Stimulated activated CD4-positive, alpha-beta T cell treated with anti-CD3 and anti-CD28 coated beads, Interleukin-4, amount 100 ng/mL, for 24 hours (primary cell): ENCODE data around the gene NINJ2.
"Not testable (repeated sequence)": the region's sequence is repeated elsewhere in the genome, so short reads cannot be mapped to it uniquely, and the experiment has no call there.

Experiments
- DNase-seq: peaks from one replicate; pipeline ENCODE4 v3.0.0-alpha.2; 2020

The NINJ2 gene

DNA sequence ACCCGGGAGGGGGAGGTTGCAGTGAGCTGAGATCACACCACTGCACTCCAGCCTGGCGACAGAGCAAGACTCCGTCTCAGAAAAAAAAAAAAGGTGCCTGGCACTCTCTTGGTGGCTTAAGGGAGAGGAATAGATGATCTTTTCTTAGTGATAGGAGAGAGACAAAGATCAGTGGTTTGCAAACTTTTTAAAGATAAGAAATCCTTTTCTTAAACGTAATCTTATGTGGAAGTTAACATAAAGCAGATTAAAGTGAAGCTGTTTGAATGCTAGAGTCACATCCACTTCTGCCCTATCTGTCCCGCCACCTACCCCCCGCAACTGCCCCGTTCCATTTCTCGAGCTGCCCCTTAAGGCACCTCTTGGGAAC is 6.3 kb upstream of the NINJ2 start:
- no peak for DNase-seq

DNA sequence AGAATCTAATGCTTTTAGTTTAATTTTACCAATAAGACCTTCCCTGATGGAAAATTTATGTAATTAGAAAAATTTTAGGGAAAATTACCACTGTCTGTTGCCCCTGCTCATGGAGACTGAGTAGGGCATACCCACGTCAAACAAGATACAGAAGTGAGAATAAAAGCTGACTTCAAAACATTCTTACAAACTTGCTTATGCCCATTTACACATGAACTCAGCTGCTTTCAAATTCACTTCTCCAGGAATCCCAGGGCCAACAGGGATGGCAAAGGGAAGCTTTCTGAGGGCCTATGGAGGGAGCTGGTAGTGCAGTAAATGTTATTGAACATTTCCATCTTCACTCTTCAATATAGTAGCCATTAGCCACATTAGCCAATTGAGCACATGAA is 4.8 kb upstream of the NINJ2 start:
- DNase-seq, result no peak

DNA sequence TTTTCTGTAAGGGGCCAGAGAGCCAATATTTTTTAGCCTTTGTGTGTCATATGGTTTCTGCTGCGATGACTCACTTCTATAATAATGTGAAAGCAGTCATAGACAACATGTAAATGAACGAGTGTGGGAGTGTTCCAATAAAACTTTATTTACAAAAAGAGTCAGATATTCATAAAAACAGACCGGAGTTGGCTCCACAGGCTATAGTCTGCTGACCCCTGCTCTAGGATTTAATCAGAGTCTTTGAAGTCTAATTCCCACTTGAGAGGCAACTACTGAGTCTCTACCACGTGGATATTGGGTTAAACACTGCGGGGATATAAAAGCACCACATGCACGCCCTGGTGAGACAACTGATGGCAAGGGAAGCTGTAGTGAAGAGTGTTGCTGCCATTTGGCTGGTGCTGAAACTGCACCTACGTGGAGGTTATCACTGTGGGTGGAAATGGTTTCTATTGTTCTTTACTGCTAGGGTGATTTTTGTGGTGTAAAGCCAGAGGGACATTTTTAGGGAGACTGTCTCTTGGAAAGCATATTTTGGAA is 3.6 kb upstream of the NINJ2 start:
- DNase-seq, result peak; percentile 55

DNA sequence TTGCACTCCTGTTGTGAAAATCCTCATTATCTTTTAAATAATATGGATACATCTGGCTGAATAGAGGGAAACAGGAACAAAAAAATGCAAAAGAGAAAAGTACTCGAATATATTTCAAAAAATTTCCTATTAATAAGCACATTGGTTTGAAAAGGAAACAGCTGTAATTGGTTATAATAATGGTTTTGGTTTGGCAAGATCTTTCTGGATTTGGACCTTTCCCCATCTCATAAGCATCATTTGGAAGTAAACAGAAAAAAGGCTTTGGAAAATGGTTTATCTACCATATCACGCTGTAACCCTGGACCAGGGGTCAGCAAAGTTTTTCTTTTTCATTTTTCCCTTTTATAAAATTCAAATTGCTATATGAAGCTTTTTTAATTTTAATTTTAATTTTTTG is 2.8 kb upstream of the NINJ2 start:
- no peak for DNase-seq

DNA sequence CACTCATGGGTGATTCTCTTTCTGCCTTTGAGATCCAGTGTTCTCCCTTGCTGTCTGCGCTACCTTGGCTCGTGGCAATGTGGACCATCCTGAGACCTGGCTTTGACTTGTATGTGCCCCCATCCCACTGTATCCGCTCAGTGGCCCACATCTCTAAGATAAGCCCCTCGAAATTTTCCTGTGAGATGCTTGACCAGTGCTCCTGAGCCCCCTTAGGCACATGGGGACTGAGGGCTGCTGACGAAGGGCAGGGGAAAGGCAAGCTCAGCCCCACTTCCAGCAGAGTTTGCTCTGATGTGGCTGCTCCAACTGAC is 1.5 kb upstream of the NINJ2 start:
- no peak for DNase-seq

DNA sequence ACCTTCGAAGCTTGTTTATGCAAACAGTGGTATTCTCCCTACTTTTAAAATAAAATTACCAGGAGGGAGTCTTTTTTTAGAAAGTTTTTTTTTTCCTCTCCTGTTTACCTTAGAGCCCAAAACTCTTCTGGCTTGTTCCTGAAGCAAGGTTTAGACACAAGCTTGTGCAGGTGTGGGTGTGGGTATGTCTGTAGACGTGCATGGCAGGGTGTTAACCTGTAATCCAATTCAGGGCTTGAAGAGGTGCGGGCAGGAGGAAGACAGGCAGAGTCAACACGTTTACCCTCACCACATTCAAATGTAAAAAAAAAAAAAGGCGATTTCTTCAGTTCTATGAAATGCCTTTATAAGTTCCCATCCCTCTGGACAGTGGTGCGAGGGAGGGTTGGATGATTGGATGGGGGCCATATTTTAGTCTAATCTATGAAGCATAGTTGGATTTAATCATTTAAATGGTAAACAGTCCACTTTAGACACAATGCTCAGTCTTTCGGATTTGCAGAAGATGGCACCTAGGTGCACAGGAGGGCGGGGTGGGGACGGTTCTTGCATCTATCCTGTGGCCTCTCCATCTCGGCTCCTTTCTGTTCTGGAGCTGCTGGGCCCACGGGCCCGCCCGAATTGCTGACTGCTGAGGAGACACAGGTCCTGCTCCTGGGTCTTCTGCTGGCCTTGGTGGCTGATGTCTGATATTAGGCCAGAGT is 982 bp upstream of the NINJ2 start:
- DNase-seq, result no peak

DNA sequence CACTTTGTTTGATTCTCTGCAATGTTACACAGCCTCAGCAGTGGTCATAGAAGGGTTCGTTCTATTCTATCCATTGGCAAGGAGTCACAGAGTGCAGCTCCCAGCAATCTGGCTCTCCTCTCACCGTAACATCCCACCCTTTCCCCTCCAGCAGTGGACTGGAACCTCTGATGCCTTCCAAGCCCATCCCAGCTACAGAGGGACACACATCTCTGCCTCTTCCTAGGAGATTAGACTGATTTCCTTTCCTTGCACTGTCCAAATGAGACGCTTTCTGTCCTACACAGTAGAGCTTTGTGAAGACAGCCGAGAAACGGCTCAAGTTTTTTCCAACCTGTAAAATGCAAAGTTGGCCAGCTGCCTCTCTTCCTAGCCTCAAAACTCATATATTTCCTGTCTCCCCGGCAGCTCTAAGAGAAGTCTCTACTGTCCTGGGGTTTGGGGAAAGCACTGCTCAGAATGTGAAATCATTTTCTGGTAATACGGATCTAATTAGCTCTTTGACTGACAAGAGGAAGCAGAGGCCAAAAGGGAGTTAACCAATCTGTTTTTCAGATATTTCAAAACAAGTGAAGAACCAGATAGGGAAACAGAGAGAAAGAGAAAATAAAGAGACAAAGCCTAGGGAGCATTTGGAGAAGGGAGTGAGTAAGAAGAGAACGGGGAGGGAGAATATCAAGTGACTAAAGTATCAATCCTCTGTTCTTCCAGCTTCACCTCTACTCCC is 516 bp downstream of the NINJ2 start:
- DNase-seq, result no peak

DNA sequence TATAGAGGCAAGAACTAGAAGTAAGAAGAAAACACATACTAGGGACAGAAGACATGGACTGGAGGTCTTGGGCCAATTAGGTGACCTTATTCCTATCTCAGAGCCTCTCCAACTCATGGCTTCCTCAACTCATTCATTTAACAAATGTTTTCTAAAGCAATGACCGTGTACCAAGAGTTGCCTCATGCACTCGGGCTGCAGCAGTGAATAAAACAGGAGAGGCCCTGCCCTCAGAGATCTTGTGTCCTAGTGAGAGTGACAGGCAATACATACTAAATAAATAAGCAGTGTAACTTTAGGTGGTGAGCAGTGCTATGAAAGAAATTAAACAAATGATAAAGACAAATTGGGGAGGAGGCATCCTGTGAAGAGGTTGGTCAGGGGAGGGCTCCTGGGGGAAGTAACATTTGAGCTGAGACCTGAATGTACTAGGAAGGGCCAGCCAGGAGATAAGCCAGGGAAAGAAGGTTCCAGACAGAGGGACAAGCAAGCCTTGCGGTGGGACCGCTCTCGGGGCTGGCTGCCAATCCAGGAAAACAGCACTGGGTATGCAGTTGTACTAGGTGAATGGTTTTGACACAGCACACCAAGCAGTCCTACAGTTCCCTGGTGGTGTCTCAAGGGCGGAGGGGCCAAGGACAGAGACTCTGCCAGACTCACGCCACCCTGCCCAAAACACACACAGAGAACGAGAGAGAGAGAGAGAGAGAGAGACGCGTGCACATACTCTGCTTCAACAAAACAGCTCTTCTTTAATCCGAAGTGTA is 1.3 kb downstream of the NINJ2 start:
- no peak for DNase-seq

DNA sequence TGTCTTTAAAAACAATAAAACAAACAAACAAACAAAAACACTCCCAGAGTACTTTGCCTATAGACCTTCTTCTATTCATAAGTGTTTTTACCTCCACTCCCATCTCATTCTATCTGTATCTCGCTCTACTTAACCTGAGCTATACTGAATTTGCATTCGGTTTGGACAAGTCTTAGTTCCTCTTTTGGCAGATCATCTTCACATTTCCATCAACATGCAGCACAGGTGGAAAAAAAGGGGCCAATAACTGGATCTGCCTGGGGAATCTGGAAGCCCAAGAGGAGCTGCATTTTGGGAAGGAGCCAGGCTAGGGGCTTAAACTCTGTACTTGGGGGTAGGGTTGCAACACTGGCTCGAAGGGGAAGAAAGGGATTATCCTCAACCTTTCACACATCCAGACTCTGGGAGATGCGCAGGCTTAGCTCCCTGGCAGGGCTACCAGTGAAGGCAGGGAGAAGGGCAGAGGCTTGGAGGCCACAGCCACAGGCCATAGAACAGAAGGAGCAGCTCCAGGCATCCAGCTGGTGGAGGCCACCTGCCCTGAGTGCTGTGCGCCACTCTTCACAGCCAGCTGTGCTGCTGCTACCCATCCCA is 4.1 kb downstream of the NINJ2 start:
- no peak for DNase-seq

DNA sequence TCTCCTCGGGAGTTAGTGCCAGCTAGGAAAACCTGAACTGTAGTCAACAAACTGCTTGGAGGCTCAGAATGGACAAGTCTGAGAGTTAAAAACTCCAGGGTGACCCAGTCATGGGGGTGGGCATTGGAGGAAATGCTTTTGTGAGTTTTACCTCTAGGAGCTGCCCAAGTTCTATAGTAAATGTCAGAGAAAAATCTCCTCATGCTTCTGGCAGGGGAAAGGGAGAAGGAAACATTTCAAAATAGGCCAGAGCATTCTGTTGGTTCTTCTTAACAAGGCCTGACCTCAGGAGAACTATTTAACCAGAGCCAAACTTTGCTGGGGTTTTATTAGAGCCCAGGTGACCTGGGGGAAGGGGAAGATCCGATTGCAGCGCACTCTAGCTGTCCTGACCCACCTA is 12.3 kb downstream of the NINJ2 start:
- no peak for DNase-seq

DNA sequence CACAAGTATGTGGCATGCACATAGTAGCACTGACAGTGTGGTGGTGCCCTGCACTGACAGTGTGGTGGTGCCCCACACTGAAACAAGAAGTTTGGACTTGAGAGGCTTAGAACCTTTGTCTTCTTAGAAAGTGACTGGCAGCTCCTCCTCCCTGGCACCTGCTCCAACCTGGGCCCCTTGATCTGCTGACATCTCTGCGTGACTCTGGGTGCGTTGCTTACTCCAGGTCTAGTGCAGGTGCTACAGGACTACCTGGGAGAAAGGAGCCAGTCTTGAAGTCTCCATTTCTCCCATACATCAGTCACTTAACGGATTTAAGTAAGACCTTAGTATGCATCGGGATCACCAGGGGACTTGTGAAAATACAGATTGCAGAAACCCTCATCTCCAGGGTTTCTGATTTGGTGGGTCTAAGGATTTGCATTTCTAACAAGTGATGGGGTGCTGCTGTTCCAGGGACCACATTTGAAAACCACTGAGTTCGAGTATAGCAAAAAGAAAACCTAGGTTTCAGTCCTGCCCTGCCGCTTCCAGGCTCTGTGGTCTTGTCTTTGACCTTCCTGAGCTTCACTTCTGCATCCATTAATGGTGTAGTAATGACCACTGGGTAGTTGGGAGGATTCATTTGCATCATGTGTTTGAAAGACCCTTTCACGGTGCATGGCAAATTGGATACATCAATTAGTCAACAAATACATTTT is 15.7 kb downstream of the NINJ2 start:
- DNase-seq, result no peak

DNA sequence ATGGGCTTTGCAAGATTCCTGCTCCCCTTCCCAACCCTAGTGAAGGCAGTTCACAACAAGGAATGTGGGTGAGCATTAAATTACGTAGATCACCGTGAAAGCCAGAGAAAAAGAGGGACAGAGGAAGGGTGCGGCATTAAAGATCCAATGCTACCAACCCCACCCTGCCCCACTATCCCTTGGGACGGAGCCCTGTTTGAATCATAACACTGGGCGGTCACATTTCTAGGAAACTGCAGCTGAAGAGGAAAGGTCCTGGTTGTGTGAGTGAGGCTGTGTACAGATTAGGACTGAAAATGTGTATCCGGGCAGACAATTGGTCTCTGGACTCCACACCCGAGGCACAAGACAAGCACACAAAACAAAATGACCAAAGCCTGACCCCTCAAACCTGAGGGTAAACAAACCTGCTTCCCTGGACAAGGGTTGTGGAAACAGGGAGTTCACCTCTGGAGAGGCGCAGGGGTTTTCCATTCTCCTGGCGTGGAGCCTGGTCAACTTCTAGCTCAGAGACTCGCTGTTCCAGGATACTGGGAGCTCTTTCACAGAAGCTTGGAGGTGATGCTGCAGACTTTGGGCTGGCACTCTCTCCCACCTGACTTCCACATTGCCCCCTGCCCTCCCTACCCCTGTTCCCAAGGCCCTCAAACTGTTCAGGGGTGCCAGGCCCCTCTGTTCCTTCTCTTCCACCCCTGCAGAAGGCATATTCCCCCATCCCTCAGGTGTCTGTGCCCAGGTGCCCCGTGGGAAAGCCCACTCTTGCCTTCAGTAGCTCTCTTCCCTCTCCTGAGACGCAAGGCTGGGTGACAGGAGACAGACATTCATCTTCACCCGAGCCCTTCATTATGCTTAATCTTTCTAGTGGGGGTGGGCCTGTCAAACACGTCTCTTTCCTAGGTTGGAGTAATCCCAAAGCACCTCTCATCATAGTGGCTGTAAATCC is 16.5 kb downstream of the NINJ2 start:
- DNase-seq, result no peak

DNA sequence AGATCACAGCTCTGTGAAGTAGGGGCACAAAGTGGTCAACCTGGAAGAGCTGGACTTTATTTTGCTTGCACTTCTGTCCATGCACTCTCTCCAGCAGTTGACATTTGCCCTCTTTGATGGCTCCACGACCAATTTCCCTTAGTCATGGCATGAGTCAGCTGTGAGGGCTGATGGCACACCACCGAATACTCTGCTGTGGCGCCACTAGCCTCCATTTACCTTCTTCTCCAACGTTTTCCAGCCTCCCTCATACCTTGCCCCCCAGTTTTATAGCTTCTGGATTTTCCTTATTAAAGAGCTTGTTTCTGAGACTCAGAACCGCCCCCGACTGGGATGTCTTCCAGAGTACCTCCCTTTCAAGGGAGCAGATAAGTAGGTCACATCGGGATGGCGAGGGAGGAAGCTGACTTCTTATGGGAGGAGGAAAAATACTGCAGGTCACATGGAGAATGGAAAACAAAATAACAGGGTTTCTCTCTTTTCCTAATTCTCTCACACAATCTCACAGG is 17.6 kb downstream of the NINJ2 start:
- no peak for DNase-seq

DNA sequence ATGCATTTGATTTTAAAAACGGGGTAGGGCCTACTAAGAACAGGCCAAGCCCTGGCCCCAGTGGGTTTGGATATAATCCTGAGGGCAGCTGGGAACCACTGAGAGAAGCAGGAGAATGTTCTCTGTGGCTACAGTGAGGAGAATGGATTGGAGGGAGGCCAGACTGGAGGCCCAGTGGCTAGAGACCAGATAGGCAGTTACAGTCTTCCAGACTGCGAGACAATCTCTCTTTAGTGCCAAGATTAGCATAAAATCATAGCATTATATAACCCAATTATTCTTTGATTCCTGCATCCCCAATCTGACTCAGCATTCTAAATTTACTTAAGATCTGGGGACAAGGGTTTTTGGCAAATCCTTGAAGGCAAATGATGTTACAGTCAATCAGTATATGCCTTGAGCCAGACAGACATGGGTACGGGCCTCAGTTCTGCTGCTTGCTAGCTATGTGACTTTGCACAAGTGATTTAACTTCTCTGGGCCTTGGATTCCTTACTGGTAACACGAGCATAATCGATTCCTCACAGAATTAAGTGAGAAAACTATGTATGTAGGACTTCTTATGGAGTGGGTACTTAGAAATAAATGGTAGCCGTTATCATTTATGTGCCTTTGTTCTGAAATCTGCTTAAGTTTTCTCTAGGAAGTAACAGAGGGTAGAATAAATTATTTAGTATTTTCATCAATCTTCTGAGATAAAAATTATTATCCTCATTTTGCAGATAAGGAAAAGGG is 18.3 kb downstream of the NINJ2 start:
- DNase-seq, result no peak

DNA sequence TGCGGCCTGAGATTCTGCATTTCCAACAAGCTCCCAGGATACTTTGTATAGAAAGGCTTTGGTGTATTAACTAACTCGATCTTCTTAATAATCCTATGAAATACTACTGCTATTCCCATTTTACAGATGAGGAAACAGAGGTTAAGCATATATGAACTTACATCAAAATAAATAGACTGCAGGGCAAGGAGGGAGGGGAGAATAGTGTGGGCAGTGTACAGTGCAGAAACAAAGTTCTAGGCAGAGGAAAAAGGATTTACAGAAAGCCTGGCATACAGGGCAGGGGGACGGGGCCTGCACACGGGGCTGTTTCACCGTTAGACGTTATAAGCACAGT is 19.0 kb downstream of the NINJ2 start:
- no peak for DNase-seq

DNA sequence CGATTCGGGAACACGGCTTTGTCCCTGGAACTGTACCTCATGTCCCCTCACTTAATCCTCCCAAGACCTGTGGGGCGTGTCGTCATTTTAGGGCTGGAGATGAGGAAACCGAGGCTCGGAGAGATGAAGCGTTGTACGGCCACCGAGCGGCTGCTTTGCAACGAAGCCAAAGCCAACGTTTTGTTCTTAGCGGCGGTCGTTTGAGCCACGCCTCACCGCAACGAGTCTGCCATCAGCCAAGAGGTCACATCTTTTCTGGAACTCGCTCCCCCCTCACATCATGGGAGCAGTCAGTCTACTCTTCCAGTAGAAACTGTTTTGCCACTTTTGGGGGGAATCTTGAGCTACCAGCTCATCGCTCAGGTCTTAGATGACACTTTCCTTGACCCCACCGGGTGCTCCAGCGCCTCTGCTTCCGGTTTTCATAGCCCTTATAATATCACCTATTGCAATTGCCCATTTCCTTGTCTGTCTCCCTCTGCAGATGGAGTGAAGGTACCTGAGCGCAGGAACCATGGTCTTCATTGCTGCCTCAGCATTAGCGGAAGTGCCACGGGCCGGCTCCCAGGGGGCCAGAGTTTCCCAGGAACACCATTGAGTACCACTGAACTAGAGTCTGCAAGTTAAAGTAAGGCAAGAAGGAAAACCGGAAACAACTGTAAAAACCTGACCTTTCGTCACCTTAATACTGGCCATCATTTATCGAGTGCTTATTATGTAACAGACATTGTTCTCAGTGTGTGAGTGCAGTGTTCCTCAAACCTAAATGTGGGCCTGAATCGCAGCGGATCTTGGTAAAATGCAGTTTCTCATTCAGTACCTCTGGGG is 19.6 kb downstream of the NINJ2 start:
- peak; percentile 31 for DNase-seq

DNA sequence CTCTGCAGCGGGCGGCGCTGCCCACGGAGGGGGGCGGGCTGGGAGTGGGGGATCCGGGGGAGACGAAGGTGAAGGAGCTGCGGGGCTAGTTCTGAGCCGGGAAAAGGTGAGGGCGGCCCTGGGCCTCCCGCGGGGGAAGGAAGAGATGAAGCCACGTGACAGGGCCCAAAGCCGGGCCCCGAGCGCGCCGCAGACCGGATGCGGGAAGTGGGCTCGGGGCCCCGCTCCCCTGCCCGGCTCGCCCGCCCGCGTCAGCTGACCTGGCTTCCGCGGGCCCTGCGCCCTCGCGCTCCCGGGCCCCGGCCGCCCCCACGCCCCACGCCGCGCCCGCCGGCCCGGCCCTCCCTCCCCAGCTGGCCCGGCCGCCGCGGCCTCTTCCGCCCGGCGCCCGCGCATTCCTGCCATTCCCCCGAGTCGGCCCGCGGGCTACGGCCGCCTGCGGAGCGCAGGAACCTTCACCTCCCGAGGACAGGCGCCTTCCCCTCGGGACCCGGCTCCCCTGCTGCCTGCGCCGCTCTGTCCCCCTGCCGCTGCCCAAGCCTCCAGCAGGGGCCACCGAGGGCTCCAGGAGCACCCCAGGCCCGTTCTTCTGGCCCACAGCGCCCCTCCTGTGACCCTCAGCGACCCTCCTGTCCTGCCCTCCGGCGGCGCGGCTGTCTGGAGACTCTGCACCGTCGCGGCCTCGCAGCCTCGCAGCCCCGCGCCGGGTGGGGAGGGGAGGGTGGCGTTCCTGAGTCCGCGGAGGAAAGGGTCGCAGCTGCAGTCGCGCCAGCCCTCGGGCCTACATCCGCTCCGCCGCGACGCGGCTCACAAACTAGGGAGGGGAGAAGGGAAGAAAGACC is 20.4 kb downstream of the NINJ2 start:
- peak; percentile 71 for DNase-seq

DNA sequence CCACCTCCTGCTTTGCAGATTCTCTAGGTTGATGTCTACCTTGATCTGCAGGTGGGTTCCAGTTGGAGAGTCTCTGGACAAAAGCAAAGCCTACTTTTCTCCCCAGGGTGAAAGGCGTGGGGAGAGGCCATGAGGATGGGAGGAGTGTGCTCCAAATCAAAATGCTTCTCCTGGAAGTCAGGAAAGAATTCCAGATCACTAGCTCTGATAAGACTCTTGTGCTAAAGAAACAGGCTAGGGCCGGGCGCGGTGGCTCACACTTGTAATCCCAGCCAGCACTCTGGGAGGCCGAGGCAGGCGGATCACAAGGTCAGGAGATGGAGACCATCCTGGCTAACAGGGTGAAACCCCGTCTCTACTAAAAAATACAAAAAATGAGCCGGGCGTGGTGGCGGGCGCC is 21.9 kb downstream of the NINJ2 start:
- not testable (repeated sequence) for DNase-seq

DNA sequence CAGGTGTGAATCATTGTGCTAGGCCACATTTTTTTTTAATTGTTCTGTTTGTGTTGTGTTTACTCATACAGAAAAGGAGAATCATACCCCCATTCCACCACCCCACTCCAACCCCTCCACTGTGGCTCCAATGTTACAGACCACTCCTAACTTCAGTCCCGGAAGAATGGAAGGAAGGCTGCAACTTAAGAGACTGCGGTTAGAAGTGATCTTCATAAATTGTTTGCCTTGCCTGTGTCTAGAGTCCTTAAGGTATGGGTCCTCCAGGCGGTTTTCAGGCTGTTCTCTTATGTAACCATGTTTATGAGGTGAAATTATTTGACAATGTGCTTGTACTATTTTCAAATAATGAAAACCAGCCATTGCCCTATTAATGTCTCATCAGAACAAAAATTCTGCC is 22.5 kb downstream of the NINJ2 start:
- no peak for DNase-seq
